Tibial nerve (tissue), 3 donors: ENCODE results near the gene CDKL5.

Source experiments
- CTCF ChIP-seq, 5 experiments: fragments of 200-600 bp in 3 of 5; fragments of 450-650 bp in 2 of 5; sonication (generic) in 3 of 5; IDR thresholded peaks; one replicate each; pipeline ENCODE4 v1.5.1; 2016 to 2019; ENCODE audit warnings: antibody characterized with exemption in 5 of 5, mild to moderate bottlenecking in 3 of 5, moderate library complexity in 2 of 5
- POLR2A ChIP-seq, 2 donors: fragments of 450-650 bp; IDR thresholded peaks; one replicate each; pipeline ENCODE4 v1.6.1; 2017; ENCODE audit warnings: antibody characterized with exemption in 2 of 2, mild to moderate bottlenecking in 2 of 2, moderate library complexity in 2 of 2

- no peak for TF ChIP-seq CTCF (IDR thresholded peaks at IDR 0.05)
- no peak for TF ChIP-seq POLR2A (IDR thresholded peaks at IDR 0.05)
These were observed 153.1 kb downstream of the CDKL5 start for GRCh38 chrX:18578546-18578945.
